Calu3 (cell line): ENCODE results near the gene STYXL2. TPM values are rescaled to one million over a fixed set of nuclear protein-coding genes. Genes with fewer than 3 reads are reported as not detected.

Experiments
- BruUV-seq: library from RNA; stranded (reverse); fragments of 400-500 nt; replicated peaks from 2 replicates; lab custom pipeline; 2021; lab: Mats Ljungman, UMichigan
- CTCF ChIA-PET: fragments of 300-600 bp; sonication (Branson Sonifier 250); formaldehyde crosslinking; loops from one replicate; lab custom pipeline; 2022; ENCODE audit warnings: antibody characterized with exemption; lab: Charles Lee
- DNase-seq: peaks from one replicate; pipeline ENCODE4 v3.0.0; 2022
- H3K27ac Mint-ChIP-seq: one replicate; pipeline ENCODE4 v1.8.0; 2022; ENCODE audit warnings: mixed read lengths; ENCODE audit not compliant: unreplicated experiment
- H3K27me3 Mint-ChIP-seq: one replicate; pipeline ENCODE4 v1.8.0; 2022; ENCODE audit warnings: mixed read lengths; ENCODE audit not compliant: unreplicated experiment
- H3K36me3 Mint-ChIP-seq: one replicate; pipeline ENCODE4 v1.8.0; 2022; ENCODE audit warnings: mild to moderate bottlenecking, moderate library complexity, mixed read lengths; ENCODE audit not compliant: insufficient read depth, unreplicated experiment
- H3K4me1 Mint-ChIP-seq: one replicate; pipeline ENCODE4 v1.8.0; 2022; ENCODE audit warnings: mild to moderate bottlenecking, low read depth, mixed read lengths; ENCODE audit not compliant: unreplicated experiment
- H3K4me3 Mint-ChIP-seq: one replicate; pipeline ENCODE4 v1.8.0; 2022; ENCODE audit warnings: mild to moderate bottlenecking, low read depth, moderate library complexity, mixed read lengths; ENCODE audit not compliant: unreplicated experiment
- H3K9me3 Mint-ChIP-seq: one replicate; pipeline ENCODE4 v1.8.0; 2022; ENCODE audit warnings: low read depth, mixed read lengths; ENCODE audit not compliant: unreplicated experiment
- intact Hi-C: fragments of 100-400 bp; cut with micrococcal nuclease; formaldehyde crosslinking; loops from one replicate; pipeline ENCODE4 v1.10.0; 2022; ENCODE audit not compliant: unreplicated experiment
- total RNA-seq: library from RNA; stranded (reverse); gene quantifications from 2 replicates; pipeline ENCODE4 v1.2.3, GENCODE V29; 2022
- TF ChIP-seq, protein P1 (sequence below): fragments of 200-600 bp; IDR thresholded peaks from one replicate; pipeline ENCODE4 v1.8.0; 2022; ENCODE audit warnings: antibody characterized with exemption; ENCODE audit not compliant: unreplicated experiment

The STYXL2 gene
- total RNA-seq, 1 experiment from 2014 or later, result not detected

DNA sequence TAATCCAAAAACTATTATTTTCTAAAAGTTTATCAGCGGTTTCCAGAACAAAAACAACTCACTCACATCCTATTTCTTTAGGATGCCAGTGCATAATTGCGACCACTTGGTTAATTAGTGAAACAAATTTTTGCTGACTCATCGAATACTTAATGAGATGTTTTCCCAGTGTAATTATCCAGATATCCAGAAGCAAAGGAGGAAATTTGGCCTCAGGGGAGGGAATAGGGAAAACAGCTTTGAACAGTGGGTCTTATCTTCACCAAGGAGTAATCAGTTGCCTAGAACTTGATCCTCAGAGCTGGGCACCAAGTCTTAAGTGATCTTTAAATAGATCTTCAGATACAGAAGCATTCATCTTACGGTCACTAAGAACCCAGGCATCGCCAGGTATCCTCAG lies 24.3 kb downstream of the STYXL2 start:
- Mint-ChIP-seq H3K36me3 (peaks cover 6% of the 10 kb centered on the region), H3K27ac (no peak overlapping the region), H3K4me3 (no peak overlapping the region), H3K4me1 (peaks cover 24% of the 10 kb centered on the region), H3K27me3 (peaks cover 12% of the 10 kb centered on the region), H3K9me3 (no peaks in the 10 kb centered on the region)
- intact Hi-C loops, result no loop called here
- CTCF ChIA-PET, result interaction anchor here (1.1 kb wide), 1 partner anchor 102 kb away, joined by 3 read pairs; the partner anchor contains the start of gene POU2F1
- TF ChIP-seq, protein P1, sequence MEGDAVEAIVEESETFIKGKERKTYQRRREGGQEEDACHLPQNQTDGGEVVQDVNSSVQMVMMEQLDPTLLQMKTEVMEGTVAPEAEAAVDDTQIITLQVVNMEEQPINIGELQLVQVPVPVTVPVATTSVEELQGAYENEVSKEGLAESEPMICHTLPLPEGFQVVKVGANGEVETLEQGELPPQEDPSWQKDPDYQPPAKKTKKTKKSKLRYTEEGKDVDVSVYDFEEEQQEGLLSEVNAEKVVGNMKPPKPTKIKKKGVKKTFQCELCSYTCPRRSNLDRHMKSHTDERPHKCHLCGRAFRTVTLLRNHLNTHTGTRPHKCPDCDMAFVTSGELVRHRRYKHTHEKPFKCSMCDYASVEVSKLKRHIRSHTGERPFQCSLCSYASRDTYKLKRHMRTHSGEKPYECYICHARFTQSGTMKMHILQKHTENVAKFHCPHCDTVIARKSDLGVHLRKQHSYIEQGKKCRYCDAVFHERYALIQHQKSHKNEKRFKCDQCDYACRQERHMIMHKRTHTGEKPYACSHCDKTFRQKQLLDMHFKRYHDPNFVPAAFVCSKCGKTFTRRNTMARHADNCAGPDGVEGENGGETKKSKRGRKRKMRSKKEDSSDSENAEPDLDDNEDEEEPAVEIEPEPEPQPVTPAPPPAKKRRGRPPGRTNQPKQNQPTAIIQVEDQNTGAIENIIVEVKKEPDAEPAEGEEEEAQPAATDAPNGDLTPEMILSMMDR, result no peak
- no TSS peak for BruUV-seq
- DNase-seq, result no peak

DNA sequence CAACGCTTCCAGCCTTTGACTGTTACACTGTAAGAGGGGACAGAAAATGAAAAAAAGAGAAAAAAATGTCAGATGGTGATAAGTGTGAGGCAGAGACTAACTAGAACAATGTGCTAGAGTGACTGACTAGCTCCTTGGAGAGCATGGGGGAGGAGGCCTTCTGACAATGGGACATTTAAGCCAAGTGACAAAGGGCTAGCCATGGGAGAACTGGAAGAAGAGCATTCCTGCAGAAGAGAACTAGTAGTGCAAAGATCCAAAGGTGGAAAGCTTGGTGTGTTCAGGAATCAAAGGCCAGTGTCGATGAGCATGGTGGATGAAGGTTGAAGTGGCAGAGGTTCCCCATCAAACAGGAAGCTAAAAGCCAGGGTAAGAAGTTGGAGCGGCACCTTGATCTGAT lies 25.8 kb downstream of the STYXL2 start:
- no peak for DNase-seq
- BruUV-seq, result no TSS peak
- H3K27me3 Mint-ChIP-seq, result peaks cover 12% of the 10 kb centered on the region
- H3K27ac Mint-ChIP-seq, result no peak overlapping the region
- no peaks in the 10 kb centered on the region for H3K9me3 Mint-ChIP-seq
- H3K4me1 Mint-ChIP-seq, result peaks cover 24% of the 10 kb centered on the region
- intact Hi-C loops, result loop anchor here (5.0 to 10.0 kb wide), 2 partner anchors 207 to 315 kb away; no protein-coding TSS in a partner anchor
- TF ChIP-seq, protein P1, result no peak
- H3K4me3 Mint-ChIP-seq, result no peak overlapping the region
- H3K36me3 Mint-ChIP-seq, result peaks cover 6% of the 10 kb centered on the region
- CTCF ChIA-PET, result no interaction called here

DNA sequence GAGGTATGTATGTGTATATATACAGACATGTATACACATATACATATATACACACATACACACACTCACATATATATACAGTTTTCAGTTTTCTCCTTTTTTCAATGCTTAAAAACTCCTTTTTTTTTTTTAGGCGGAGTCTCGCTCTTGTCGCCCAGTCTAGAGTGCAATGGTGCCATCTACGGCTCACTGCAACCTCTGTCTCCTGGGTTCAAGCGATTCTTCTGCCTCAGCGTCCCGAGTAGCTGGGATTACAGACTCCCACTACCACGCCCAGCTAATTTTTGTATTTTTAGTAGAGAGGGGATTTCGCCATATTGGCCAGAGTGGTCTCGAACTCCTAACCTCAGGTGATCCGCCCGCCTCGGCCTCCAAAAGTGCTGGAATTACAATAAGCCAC lies 27.0 kb downstream of the STYXL2 start:
- Mint-ChIP-seq H3K4me1 (peaks cover 24% of the 10 kb centered on the region), H3K4me3 (peak overlapping the region; percentile 78), H3K27me3 (peaks cover 8% of the 10 kb centered on the region), H3K36me3 (peaks cover 6% of the 10 kb centered on the region), H3K9me3 (no peaks in the 10 kb centered on the region), H3K27ac (peak overlapping the region; percentile 17)
- intact Hi-C loops, result loop anchor here (5.0 to 10.0 kb wide), 2 partner anchors 209 to 314 kb away; no protein-coding TSS in a partner anchor
- CTCF ChIA-PET, result interaction anchor here (0.6 to 1.4 kb wide), 5 partner anchors 36 to 100 kb away, joined by 3 to 6 read pairs (median 4); partner anchors contain the start of gene POU2F1
- BruUV-seq, result TSS peak; percentile 90
- TF ChIP-seq, protein P1, result no peak
- no peak for DNase-seq

DNA sequence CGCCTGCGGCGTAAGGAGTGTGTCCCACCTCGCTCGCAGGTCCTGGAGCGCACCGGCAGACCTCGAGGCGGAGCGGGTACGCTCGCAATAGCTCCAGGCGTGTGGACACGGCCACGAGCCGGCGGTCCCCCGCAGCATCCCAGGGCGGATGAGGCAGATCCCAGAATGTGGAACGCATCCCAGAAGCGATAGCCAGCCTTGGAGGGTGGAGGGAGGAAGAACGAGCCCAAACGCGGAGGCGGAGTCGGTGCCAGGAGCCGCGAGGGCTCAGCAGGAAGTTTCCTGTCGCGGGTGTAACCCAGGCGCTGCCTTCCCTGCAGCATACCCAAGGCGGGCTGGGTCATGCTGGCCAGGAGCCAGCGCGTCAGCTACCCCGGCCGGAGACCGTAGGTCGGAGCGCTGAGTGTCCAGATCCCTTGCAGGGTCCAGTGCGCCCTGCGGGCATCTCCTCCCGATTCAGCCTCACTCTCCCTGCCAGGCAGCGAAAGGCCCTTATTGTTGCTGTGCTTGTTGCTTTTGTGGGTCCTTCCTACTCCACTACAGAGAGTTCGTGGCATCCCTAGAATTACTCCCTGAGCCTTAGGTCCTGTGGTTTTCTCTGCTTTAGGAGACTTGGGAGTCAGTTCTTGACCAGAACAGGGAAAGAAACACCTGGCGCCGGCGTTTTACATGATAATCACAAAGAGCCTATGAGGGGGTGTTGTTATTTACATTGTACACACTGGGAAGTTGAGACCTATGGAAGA lies 27.7 kb downstream of the STYXL2 start:
- H3K4me1 Mint-ChIP-seq, result peaks cover 24% of the 10 kb centered on the region
- peaks cover 15% of the 10 kb centered on the region for H3K27me3 Mint-ChIP-seq
- peaks cover 6% of the 10 kb centered on the region for H3K36me3 Mint-ChIP-seq
- TF ChIP-seq, protein P1, result no peak
- peak; percentile 84 for DNase-seq
- CTCF ChIA-PET, result interaction anchor here (0.6 to 1.4 kb wide), 7 partner anchors 37 to 101 kb away, joined by 3 to 6 read pairs (median 4); partner anchors contain the start of gene POU2F1
- BruUV-seq, result no TSS peak
- peak overlapping the region; percentile 17 for H3K27ac Mint-ChIP-seq
- intact Hi-C loops, result loop anchor here (5.0 to 10.0 kb wide), 2 partner anchors 209 to 313 kb away; no protein-coding TSS in a partner anchor
- peak overlapping the region; percentile 78 for H3K4me3 Mint-ChIP-seq
- H3K9me3 Mint-ChIP-seq, result no peaks in the 10 kb centered on the region
